Kidney tubule cell (primary cell): Measurements from ENCODE around the gene CRHR2.
"Not testable (repeated sequence)": the region's sequence is repeated elsewhere in the genome, so short reads cannot be mapped to it uniquely, and the experiment has no call there.

ENCODE experiments used
- DNase-seq: peaks from one replicate; pipeline ENCODE4 v3.0.0-alpha.2; 2018; ENCODE audit warnings: low spot score

The CRHR2 gene

GRCh38 chr7:30682212-30683083 is at the start of gene CRHR2:
CRHR2 (minus strand) TSS chr7:30682456; CDS start chr7:30682280, 176 bp downstream.
- no peak for DNase-seq

- DNase-seq: no peak
These were observed 49.3 kb upstream of the CRHR2 start for GRCh38 chr7:30731581-30731980.

DNA sequence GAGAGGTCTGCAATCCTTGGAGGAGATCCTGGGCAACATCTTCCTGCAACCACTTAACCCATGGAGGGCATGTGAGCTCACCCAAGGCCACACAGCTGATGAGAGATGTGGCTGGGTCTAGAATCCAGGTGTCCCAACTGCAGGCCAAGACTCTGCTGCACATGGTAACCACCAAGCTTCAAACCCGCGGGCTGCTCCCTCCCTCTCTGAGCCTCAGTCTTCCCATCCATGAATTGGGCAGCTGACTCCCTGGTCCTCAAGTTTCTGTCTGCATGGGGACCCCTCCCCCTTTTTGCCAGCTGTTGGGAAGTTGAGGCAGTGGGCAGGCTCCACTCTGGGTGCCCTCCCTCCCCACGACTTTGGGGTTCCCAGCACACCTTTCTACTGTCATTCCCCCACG is 48.7 kb upstream of the CRHR2 start:
- no peak for DNase-seq

GRCh38 chr7:30730097-30730496 is 47.8 kb upstream of the CRHR2 start:
- no peak for DNase-seq

GRCh38 chr7:30729642-30730041 is 47.4 kb upstream of the CRHR2 start:
- DNase-seq: no peak

GRCh38 chr7:30728591-30729100 is 46.4 kb upstream of the CRHR2 start:
- no peak for DNase-seq

- DNase-seq: no peak
These were observed 45.0 kb upstream of the CRHR2 start for GRCh38 chr7:30727061-30727945.

GRCh38 chr7:30726296-30727006 is 44.2 kb upstream of the CRHR2 start:
- no peak for DNase-seq

DNA sequence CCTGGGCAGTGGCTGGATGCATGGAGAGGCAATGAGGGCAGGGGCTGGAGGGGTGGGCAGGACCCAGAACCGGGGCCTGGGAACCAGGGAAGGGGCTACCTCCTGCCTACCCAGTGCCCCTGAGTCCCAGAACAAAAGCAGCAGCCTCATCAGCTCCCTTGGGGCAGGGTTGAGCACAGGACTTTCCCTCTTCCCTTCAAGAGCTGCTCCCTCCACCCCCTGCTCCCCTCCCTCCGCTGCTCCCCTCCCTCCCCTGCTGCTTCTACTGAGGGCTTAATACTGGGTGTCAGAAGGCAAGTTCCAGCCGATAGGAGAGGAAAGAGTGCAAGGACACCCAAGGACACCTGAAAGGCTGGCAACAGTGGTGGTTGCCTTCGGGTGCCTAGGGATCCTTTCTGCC is 41.5 kb upstream of the CRHR2 start:
- DNase-seq: no peak

- no peak for DNase-seq
These were observed 40.4 kb upstream of the CRHR2 start for GRCh38 chr7:30722671-30723070.

- no peak for DNase-seq
These were observed 39.9 kb upstream of the CRHR2 start for GRCh38 chr7:30722187-30722586.

DNA sequence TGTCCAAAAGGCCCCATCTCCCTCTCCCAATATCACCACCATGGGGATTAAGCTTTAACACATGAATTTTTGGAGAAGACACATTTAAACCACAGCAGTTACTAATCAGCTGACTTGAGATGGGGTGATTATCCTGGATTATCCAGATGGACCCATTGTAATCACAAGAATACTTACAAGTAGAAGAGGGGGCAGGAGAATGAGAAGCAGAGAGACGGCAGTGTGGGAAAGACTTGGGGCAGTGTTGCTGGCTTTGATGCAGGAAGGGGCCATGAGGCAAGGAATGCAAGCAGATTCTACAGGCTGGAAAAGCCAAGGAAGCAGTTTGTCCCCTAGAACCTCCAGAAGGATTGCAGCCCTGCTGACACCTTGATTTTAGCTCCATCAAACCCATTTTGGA is 39.0 kb upstream of the CRHR2 start:
- no peak for DNase-seq

DNA sequence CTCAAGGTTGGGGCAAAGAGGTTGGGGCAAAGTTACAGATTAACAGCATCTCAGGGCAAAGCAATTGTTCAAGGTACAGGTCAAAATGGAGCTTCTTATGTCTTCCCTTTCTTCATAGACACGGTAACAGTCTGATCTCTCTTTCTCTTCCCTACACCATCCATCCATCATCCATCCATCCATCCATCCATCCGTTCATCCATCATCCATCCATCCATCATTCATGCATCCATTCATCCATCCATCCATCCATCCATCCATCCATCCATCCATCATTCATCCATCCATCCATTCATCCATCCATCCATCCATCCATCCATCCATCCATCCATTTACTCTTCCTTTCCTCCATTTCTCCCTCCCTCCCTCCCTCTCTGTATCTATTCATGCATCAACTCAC is 37.2 kb upstream of the CRHR2 start:
- DNase-seq: not testable (repeated sequence)

GRCh38 chr7:30717181-30717580 is 34.9 kb upstream of the CRHR2 start:
- DNase-seq: peak; percentile 32

GRCh38 chr7:30714129-30714528 is 31.9 kb upstream of the CRHR2 start:
- no peak for DNase-seq

DNA sequence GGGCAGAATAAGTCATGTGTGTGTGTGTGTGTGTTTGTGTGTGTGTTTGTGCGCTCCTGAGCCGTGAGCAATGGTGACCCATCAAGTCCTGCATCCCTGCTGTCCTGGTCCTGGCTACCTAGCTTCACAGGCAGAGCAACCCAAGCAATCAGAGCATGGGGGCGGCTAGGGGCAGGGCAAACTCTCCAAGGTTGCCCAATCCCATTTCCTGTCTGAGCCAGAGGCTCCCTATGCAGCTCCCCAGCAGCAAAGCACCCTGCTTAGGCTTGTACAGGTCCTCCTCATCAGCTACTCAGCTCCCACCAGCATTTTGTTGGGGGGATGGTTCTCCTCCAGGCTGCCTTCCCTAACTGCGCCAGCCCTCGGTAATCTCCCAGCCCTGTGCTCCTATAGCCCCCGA is 31.1 kb upstream of the CRHR2 start:
- DNase-seq: peak; percentile 2

- DNase-seq: no peak
These were observed 28.4 kb upstream of the CRHR2 start for GRCh38 chr7:30710669-30711068.

- DNase-seq: no peak
These were observed 27.3 kb upstream of the CRHR2 start for GRCh38 chr7:30709549-30709948.

GRCh38 chr7:30708983-30709382 is 26.7 kb upstream of the CRHR2 start:
- no peak for DNase-seq

- no peak for DNase-seq
These were observed 26.2 kb upstream of the CRHR2 start for GRCh38 chr7:30708412-30708811.

GRCh38 chr7:30707391-30708357 is 25.4 kb upstream of the CRHR2 start:
- DNase-seq: no peak
